Osteoblast (primary cell): ENCODE data around the gene IGFL1. TPM values are rescaled to one million over a fixed set of nuclear protein-coding genes. Genes with fewer than 3 reads are reported as not detected.

ENCODE experiments used
- DNase-seq: peaks from one replicate; pipeline ENCODE4 v3.0.0; 2011; ENCODE audit warnings: low spot score, mixed read lengths; ENCODE audit not compliant: insufficient read length; ENCODE audit errors: missing footprints
- H2AFZ ChIP-seq: 2 replicates; pipeline ENCODE4 v1.6.0; 2011; ENCODE audit warnings: mild to moderate bottlenecking, low read length
- H3K27ac ChIP-seq: 2 replicates; pipeline ENCODE4 v1.5.1; 2011; ENCODE audit warnings: mild to moderate bottlenecking, low read depth, low read length, moderate library complexity
- H3K27me3 ChIP-seq: 2 replicates; pipeline ENCODE4 v1.6.0; 2012; ENCODE audit warnings: mild to moderate bottlenecking, control low read depth, inconsistent platforms, low read length, moderate library complexity; ENCODE audit not compliant: insufficient read depth
- H3K36me3 ChIP-seq: 2 replicates; pipeline ENCODE4 v1.5.1; 2011; ENCODE audit warnings: mild to moderate bottlenecking, low read length, control low read depth, moderate library complexity; ENCODE audit not compliant: insufficient read depth
- H3K4me1 ChIP-seq: 2 replicates; pipeline ENCODE4 v1.5.1; 2011; ENCODE audit warnings: mild to moderate bottlenecking, low read length, control low read depth, moderate library complexity; ENCODE audit not compliant: insufficient read depth
- H3K4me2 ChIP-seq: 2 replicates; pipeline ENCODE4 v1.6.0; 2011; ENCODE audit warnings: mild to moderate bottlenecking, low read length; ENCODE audit not compliant: insufficient read depth
- H3K4me3 ChIP-seq: fragments of 200-600 bp; sonication (generic); 3 replicates; pipeline ENCODE4 v1.5.1; 2012; ENCODE audit warnings: mild to moderate bottlenecking, low read length, inconsistent platforms; ENCODE audit not compliant: insufficient read depth
- H3K79me2 ChIP-seq: 2 replicates; pipeline ENCODE4 v1.6.0; 2012; ENCODE audit warnings: mild to moderate bottlenecking, low read length, control low read depth, inconsistent platforms; ENCODE audit not compliant: insufficient read depth
- H3K9me3 ChIP-seq: 2 replicates; pipeline ENCODE4 v1.5.1; 2011; ENCODE audit warnings: low read depth, low read length, control low read depth
- H4K20me1 ChIP-seq: 2 replicates; pipeline ENCODE4 v1.6.0; 2012; ENCODE audit warnings: mild to moderate bottlenecking, low read length, control low read depth; ENCODE audit not compliant: insufficient read depth
- total RNA-seq: library from RNA; depleted of rRNA; stranded (reverse); fragments of >200 nt; gene quantifications from 2 replicates; pipeline ENCODE4 v1.2.3, GENCODE V29; 2012
- TF ChIP-seq, protein P1 (sequence below): IDR thresholded peaks from 2 replicates; pipeline ENCODE4 v1.5.1; 2011; ENCODE audit warnings: mild to moderate bottlenecking, low read depth, low read length, moderate library complexity; ENCODE audit errors: extremely low read depth

IGFL1 gene
- total RNA-seq, 1 donor, result not detected

- TF ChIP-seq, protein P1, sequence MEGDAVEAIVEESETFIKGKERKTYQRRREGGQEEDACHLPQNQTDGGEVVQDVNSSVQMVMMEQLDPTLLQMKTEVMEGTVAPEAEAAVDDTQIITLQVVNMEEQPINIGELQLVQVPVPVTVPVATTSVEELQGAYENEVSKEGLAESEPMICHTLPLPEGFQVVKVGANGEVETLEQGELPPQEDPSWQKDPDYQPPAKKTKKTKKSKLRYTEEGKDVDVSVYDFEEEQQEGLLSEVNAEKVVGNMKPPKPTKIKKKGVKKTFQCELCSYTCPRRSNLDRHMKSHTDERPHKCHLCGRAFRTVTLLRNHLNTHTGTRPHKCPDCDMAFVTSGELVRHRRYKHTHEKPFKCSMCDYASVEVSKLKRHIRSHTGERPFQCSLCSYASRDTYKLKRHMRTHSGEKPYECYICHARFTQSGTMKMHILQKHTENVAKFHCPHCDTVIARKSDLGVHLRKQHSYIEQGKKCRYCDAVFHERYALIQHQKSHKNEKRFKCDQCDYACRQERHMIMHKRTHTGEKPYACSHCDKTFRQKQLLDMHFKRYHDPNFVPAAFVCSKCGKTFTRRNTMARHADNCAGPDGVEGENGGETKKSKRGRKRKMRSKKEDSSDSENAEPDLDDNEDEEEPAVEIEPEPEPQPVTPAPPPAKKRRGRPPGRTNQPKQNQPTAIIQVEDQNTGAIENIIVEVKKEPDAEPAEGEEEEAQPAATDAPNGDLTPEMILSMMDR, result no peak
- no peaks in the 10 kb centered on the region for H4K20me1 ChIP-seq
- no peaks in the 10 kb centered on the region for H3K79me2 ChIP-seq
- no peaks in the 10 kb centered on the region for H3K9me3 ChIP-seq
- no peaks in the 10 kb centered on the region for H3K36me3 ChIP-seq
- DNase-seq, result no peak
- peaks cover 14% of the 10 kb centered on the region for H3K4me1 ChIP-seq
- H3K27me3 ChIP-seq, result peaks cover 38% of the 10 kb centered on the region
- no peak overlapping the region for H3K4me2 ChIP-seq
- no peak overlapping the region for H3K4me3 ChIP-seq
- H2AFZ ChIP-seq, result no peak overlapping the region
- no peak overlapping the region for H3K27ac ChIP-seq
Measured at GRCh38 chr19:46186101-46186716, 43.3 kb upstream of the IGFL1 start.

- H4K20me1 ChIP-seq, result no peaks in the 10 kb centered on the region
- H3K36me3 ChIP-seq, result no peaks in the 10 kb centered on the region
- H2AFZ ChIP-seq, result no peak overlapping the region
- H3K27me3 ChIP-seq, result peaks cover 43% of the 10 kb centered on the region
- H3K4me3 ChIP-seq, result no peak overlapping the region
- no peaks in the 10 kb centered on the region for H3K9me3 ChIP-seq
- H3K27ac ChIP-seq, result no peak overlapping the region
- peaks cover 9% of the 10 kb centered on the region for H3K4me1 ChIP-seq
- no peak overlapping the region for H3K4me2 ChIP-seq
- H3K79me2 ChIP-seq, result no peaks in the 10 kb centered on the region
- TF ChIP-seq, protein P1, result no peak
- DNase-seq, result no peak
Measured at GRCh38 chr19:46186717-46187101, 42.8 kb upstream of the IGFL1 start.

DNA sequence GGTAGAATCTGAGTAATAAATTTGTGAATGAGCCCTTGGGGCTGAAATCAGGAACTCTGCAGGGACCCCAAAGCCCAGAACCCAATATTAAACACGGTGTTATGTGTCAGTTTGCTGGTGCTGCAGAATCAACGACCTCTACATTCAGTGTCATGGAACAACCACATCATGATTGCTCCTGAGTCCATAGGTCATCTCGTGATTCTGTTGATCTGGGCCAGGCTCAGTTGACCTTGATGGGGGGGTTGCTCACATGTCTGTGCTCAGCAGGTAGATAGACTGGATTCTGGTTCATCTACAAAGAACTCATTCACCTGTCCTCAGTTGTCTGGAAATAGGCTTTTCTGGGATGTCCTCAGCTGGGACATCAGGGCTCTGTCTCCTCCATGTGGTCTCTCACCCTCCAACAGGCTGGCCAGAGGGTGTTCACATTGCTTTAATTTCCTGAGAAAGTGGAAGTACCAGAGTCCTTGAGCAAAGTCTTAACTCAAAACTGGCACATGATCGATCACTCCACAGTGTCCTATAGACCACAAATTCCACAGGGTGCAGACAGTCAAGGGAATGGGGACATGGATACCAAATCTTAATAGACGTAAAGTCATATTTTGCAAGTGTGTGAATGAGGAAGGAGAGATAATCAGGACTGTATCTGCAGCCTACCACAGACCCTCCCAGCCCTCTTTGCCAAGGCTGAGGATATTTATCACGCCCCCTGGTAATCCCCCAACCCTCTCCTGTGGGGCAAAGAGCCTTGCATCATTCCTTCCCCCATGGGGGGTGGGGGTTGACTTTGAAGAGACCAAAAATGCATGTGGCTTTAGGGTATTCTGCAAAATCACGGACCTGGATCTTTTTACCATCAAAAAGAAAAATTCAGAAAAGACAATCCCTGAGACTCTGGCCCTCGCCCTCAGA lies 39.3 kb upstream of the IGFL1 start:
- no peak overlapping the region for H2AFZ ChIP-seq
- TF ChIP-seq, protein P1, result no peak
- no peaks in the 10 kb centered on the region for H3K36me3 ChIP-seq
- peaks cover 57% of the 10 kb centered on the region for H3K27me3 ChIP-seq
- H3K9me3 ChIP-seq, result no peaks in the 10 kb centered on the region
- no peak overlapping the region for H3K27ac ChIP-seq
- no peak overlapping the region for H3K4me2 ChIP-seq
- DNase-seq, result no peak
- H3K4me3 ChIP-seq, result no peak overlapping the region
- H3K79me2 ChIP-seq, result no peaks in the 10 kb centered on the region
- H3K4me1 ChIP-seq, result peaks cover 19% of the 10 kb centered on the region
- no peaks in the 10 kb centered on the region for H4K20me1 ChIP-seq

- Histone ChIP-seq H3K4me3 (no peak overlapping the region), H3K36me3 (no peaks in the 10 kb centered on the region), H3K79me2 (no peaks in the 10 kb centered on the region), H2AFZ (no peak overlapping the region), H3K27ac (no peak overlapping the region), H3K4me2 (no peak overlapping the region), H4K20me1 (no peaks in the 10 kb centered on the region), H3K4me1 (peaks cover 13% of the 10 kb centered on the region), H3K9me3 (no peaks in the 10 kb centered on the region), H3K27me3 (peaks cover 65% of the 10 kb centered on the region)
- DNase-seq, result no peak
- TF ChIP-seq, protein P1, result no peak
Measured at GRCh38 chr19:46191356-46191755, 38.2 kb upstream of the IGFL1 start.
